Activated T-helper 1 cell treated with anti-CD3 and anti-CD28 coated beads, Interleukin-12 subunit alpha, Interleukin-12 subunit beta, Interleukin-2, Interleukin-4 antibody, amounts not matched to agents 30 ng/mL and 10 ng/mL and 1 ng/mL, durations not matched to agents 14 hours and 24 hours and 36 hours (primary cell): Measurements from ENCODE around the gene PCLO. TPM values are rescaled to one million over a fixed set of nuclear protein-coding genes. Genes with fewer than 3 reads are reported as not detected.

Experiments
- DNase-seq: peaks from one replicate; pipeline ENCODE4 v3.0.0; 2021; ENCODE audit warnings: low spot score
- H3K27ac Mint-ChIP-seq: one replicate; pipeline ENCODE4 v1.8.0; 2021; ENCODE audit warnings: mild to moderate bottlenecking, mixed read lengths
- H3K27me3 Mint-ChIP-seq: one replicate; pipeline ENCODE4 v1.8.0; 2022; ENCODE audit warnings: mild to moderate bottlenecking, moderate library complexity, mixed read lengths; ENCODE audit not compliant: insufficient read depth
- H3K36me3 Mint-ChIP-seq: one replicate; pipeline ENCODE4 v1.8.0; 2021; ENCODE audit warnings: low read depth, mixed read lengths
- H3K4me1 Mint-ChIP-seq: one replicate; pipeline ENCODE4 v1.8.0; 2021; ENCODE audit warnings: low read depth, mixed read lengths
- H3K4me3 Mint-ChIP-seq: one replicate; pipeline ENCODE4 v1.8.0; 2021; ENCODE audit warnings: mild to moderate bottlenecking, moderate library complexity, mixed read lengths
- H3K9me3 Mint-ChIP-seq: one replicate; pipeline ENCODE4 v1.8.0; 2021; ENCODE audit warnings: mixed read lengths
- intact Hi-C: fragments of 100-400 bp; cut with micrococcal nuclease; formaldehyde crosslinking; loops from one replicate; pipeline ENCODE4 v1.15.1; 2024
- total RNA-seq: library from RNA; stranded (reverse); gene quantifications from 2 replicates; pipeline ENCODE4 v1.2.3, GENCODE V29; 2022

Gene PCLO
- total RNA-seq, 1 donor from 2014 or later = not detected

DNA sequence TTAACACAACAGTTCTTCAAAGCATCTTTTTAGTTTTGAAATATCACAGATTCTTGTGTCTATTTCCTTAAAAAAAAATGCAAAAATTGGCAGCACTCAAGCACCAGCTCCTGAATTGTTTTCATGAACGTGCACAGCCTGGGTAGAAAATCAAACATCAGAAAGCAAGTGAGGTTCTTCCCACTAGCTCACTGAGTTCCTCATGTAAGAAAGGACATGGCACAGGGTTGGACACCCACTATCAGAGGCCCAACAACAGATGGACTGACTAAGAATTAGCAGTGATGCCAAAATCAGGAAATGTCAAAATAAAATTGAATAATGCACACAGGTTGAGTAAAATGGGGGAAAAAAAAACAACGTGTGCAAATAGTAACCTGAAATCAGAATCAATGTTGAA is 146.8 kb downstream of the PCLO start:
- no peaks in the 10 kb centered on the region for H3K4me1 Mint-ChIP-seq
- H3K4me3 Mint-ChIP-seq = no peak overlapping the region
- H3K36me3 Mint-ChIP-seq = no peaks in the 10 kb centered on the region
- intact Hi-C loops = no loop called here
- DNase-seq = no peak
- no peaks in the 10 kb centered on the region for H3K9me3 Mint-ChIP-seq
- no peaks in the 10 kb centered on the region for H3K27me3 Mint-ChIP-seq
- no peak overlapping the region for H3K27ac Mint-ChIP-seq

DNA sequence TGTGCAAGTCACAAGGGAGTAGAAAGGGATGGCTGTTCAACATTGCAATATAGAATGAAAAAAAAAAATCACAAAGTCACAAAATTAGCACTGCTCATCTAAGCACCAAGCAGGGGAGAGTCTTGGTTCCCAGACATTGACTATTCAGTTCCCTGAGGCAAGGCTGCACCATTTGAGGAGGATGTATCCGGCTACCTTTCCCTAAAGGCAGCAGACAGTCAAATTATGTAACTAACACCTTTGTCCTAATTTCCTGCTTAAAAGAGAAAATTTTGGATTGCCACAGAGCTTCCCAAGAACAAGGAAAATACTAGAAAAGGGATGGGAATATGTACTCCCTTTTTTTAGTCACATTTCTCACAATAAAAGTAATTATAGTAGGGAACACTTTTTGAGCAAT is 148.1 kb downstream of the PCLO start:
- H3K27me3 Mint-ChIP-seq = no peaks in the 10 kb centered on the region
- H3K4me3 Mint-ChIP-seq = no peak overlapping the region

DNA sequence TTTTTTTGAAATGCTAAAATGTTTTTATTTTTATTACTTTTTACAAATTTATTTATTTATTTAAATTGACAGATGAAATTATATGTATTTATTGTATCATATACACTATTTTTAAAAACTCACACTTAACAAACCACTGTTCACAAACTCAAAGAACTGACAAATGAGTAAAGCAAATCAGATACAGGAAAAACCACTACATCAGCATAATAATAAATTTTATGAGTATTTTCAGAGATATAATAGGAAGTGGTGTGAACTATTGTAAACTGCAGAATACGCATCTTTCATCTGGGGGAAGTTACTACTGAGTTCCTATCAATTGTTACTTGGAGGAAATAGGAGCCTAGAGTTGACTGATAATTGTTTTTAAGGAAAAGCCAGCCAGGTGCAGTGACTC is 150.7 kb downstream of the PCLO start:
- DNase-seq = no peak
- Mint-ChIP-seq H3K9me3 (no peaks in the 10 kb centered on the region), H3K27me3 (no peaks in the 10 kb centered on the region), H3K4me3 (no peak overlapping the region), H3K36me3 (no peaks in the 10 kb centered on the region), H3K27ac (no peak overlapping the region), H3K4me1 (no peaks in the 10 kb centered on the region)
- intact Hi-C loops = no loop called here

More for the DNA sequence above, 148.1 kb downstream of the PCLO start:
- Mint-ChIP-seq H3K36me3 (no peaks in the 10 kb centered on the region), H3K4me1 (no peaks in the 10 kb centered on the region), H3K27ac (no peak overlapping the region), H3K9me3 (no peaks in the 10 kb centered on the region)
- no peak for DNase-seq
- intact Hi-C loops = no loop called here

DNA sequence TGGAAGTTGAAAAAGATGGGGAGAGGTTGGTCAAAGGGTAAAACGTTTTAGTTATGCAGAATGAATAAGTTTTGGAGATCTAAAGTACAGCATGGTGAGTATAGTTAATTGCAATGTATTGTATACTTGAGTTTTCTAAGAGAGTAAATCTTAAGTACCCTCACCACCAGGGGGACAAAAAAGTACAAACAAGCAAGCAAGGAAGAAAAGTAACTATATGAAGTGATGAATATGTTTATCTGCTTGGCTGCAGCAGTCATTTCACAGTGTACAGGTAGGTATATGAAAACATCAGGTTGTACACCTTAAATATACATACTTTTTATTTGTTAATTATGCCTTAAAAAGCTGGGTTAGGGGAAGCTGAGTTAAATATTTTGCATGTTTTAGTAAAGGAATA is 157.3 kb downstream of the PCLO start:
- intact Hi-C loops = no loop called here
- H3K27ac Mint-ChIP-seq = no peak overlapping the region
- H3K27me3 Mint-ChIP-seq = no peaks in the 10 kb centered on the region
- no peaks in the 10 kb centered on the region for H3K36me3 Mint-ChIP-seq
- no peaks in the 10 kb centered on the region for H3K9me3 Mint-ChIP-seq
- no peak overlapping the region for H3K4me3 Mint-ChIP-seq
- no peaks in the 10 kb centered on the region for H3K4me1 Mint-ChIP-seq
- DNase-seq = no peak

DNA sequence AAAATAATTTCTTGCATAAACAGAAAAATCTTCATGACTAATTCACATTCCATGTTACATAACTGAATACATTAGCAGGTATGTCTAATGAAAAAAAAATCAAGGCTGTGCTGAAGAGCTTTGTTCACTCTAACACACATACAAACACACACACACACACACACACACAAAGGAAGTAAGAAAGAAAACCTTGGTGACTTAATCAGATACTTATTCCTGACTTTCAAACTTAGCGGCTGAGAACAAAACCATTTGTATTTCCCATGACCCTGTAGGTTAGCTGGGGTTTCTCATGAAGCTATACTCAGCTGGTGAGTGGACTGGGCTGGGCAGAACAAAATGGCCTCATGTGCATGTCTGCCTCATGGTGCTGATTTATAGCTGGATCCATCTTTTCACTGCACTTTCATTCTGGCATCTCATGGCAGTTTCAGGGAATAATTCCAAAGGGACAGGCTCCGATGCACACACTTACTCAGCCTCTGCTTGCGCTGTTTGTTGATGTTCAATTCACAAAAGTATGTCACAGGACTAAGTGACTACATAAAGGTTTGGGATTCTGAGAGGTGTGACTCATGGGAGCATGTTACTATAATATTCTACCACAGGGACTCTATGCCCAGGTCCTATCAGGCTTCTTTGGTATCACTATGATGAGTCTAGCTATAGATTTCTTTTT is 161.2 kb downstream of the PCLO start:
- intact Hi-C loops = no loop called here
- Mint-ChIP-seq H3K4me1 (no peaks in the 10 kb centered on the region), H3K27ac (no peak overlapping the region), H3K4me3 (no peak overlapping the region), H3K27me3 (no peaks in the 10 kb centered on the region), H3K9me3 (no peaks in the 10 kb centered on the region), H3K36me3 (no peaks in the 10 kb centered on the region)
- no peak for DNase-seq

DNA sequence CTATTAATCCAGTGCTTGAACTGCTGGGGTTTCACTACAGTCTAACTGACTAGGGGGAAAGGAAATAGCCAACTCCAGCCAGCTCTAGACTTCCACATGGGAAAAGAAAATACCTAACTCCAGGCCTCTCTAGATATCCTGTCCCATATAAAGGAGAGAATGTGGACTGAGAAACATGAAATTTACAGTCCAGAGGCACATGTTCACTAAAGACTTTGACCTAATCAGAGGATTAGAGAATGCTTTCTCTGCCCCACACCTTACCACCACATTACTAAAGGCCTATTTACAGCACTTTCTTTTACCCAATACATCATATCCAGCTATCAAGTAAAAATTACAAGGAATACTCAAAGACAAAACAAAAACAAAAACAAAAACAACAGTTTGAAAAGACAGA is 164.2 kb downstream of the PCLO start:
- Mint-ChIP-seq H3K36me3 (no peaks in the 10 kb centered on the region), H3K9me3 (no peaks in the 10 kb centered on the region), H3K27me3 (no peaks in the 10 kb centered on the region), H3K4me3 (no peak overlapping the region), H3K27ac (no peak overlapping the region), H3K4me1 (no peaks in the 10 kb centered on the region)
- intact Hi-C loops = no loop called here
- no peak for DNase-seq

DNA sequence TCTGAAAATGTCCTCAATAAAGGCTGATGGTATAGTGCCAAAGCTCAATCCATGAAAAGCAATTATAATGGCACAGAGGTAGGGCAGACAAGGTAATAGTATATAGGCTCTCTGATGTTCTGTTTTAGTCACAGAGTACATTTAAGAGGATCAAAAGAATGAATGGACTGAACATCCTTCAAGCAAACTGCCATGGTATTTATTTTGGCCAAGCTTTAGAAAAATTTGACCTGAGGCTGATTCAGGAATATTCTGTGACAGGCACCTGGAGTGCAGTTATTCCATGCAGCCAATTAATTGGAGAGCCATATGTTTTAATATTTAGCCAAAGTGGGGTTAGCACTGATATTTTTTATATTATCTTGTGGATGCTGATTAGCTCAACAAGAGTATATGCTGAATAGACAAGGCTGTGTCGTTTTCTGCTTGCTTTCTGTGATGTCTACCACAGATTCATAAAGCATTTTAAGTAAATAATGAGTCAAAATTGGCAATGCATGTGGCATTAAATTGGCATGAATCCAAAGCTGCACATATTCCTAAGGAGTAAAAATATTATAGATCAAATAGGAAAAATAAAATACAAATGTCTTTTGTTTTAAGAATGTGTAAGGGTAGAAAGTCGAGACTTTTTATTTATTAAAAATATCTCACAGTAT is 177.4 kb downstream of the PCLO start:
- Mint-ChIP-seq H3K4me1 (no peaks in the 10 kb centered on the region), H3K9me3 (no peaks in the 10 kb centered on the region)

DNA sequence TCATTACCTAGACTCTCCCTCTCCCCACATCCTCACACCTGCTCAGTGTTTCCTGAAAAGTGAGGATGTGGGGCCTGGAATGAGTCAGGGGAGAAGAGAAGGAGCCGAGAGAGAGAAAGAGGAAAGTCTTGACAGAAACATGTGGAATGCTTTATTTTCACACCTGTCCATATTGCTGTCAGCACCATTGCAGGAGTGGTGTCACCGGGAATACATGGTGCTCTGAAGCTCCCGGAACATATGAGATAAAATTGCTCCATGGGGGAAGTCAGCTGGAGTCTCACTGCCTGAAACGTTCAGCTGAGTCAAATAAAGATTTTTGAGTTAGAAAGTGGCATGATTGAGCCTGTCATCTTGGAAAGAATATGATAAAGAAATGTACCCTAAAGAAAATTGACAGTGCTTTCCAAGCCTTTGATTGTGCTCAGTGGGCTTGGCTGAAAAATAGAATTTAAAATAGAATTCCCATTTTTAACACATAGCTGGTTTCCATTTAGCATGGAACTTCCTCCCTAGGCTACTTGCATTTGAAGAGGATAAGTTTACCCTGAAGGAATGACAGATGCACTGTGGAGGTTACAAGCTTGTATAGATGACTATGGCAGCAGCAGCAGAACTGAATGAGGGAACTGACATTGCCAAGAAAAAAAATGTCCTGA is 182.4 kb downstream of the PCLO start:
- no peak for DNase-seq
- Mint-ChIP-seq H3K27me3 (no peaks in the 10 kb centered on the region), H3K4me3 (no peak overlapping the region), H3K36me3 (no peaks in the 10 kb centered on the region), H3K4me1 (no peaks in the 10 kb centered on the region), H3K27ac (no peak overlapping the region), H3K9me3 (no peaks in the 10 kb centered on the region)
- intact Hi-C loops = no loop called here

More for the DNA sequence above, 177.4 kb downstream of the PCLO start:
- Mint-ChIP-seq H3K36me3 (no peaks in the 10 kb centered on the region), H3K27me3 (no peaks in the 10 kb centered on the region), H3K27ac (no peak overlapping the region), H3K4me3 (no peak overlapping the region)
- no peak for DNase-seq
- intact Hi-C loops = no loop called here

DNA sequence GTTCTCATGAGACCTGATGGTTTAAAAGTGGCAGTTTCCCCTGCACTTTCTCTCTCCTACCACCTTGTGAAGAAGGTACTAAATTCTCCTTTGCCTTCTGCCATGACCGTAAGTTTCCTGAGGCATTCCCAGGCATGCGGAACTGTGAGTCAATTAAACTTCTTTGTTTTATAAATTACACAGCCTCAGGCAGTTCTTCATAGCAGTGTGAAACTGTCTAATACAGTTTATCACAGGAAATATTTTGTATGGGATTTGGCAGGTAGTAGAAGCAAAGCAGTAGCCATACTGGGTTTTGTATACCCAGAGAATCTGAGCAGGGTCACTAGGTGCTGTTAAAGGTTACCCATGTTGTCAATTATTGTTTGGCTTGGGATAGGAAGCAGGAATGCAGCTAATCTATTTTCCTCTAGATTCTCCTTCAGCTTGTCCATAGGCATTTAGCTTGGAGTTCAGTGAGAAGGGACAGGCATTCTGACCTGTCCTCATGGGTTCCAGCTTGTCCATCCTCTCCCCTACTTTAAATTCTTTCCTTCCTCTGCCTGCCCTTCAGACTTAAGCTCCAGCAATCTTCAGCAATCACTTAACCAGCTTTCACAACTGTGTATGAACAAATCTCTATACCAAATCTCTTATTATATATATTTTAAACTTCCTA is 186.7 kb downstream of the PCLO start:
- Mint-ChIP-seq H3K36me3 (no peaks in the 10 kb centered on the region), H3K27ac (no peak overlapping the region)

DNA sequence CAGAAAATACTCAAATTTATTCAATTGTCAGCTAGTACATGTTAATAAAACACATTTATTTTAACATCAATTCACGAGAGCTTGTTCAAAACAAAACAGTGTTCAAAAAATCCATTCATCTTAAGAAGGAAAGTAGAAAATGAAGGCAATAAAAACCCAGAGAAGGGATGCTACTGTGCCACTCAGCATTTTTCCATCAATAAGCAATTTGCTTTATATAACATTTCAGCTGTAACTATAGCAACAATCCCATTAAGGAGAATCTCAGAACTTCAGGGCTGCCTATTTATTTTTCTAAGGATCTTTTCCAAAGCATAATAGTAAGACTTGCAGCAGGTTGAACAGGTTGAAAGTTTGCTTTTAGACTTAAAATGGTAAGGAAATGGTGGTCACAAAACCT is 190.5 kb downstream of the PCLO start:
- Mint-ChIP-seq H3K27ac (no peak overlapping the region), H3K4me3 (no peak overlapping the region), H3K27me3 (no peaks in the 10 kb centered on the region), H3K36me3 (no peaks in the 10 kb centered on the region), H3K4me1 (no peaks in the 10 kb centered on the region), H3K9me3 (no peaks in the 10 kb centered on the region)
- intact Hi-C loops = no loop called here
- DNase-seq = no peak

More for the DNA sequence above, 186.7 kb downstream of the PCLO start:
- Mint-ChIP-seq H3K27me3 (no peaks in the 10 kb centered on the region), H3K4me1 (no peaks in the 10 kb centered on the region), H3K4me3 (no peak overlapping the region), H3K9me3 (no peaks in the 10 kb centered on the region)
- intact Hi-C loops = no loop called here
- no peak for DNase-seq

DNA sequence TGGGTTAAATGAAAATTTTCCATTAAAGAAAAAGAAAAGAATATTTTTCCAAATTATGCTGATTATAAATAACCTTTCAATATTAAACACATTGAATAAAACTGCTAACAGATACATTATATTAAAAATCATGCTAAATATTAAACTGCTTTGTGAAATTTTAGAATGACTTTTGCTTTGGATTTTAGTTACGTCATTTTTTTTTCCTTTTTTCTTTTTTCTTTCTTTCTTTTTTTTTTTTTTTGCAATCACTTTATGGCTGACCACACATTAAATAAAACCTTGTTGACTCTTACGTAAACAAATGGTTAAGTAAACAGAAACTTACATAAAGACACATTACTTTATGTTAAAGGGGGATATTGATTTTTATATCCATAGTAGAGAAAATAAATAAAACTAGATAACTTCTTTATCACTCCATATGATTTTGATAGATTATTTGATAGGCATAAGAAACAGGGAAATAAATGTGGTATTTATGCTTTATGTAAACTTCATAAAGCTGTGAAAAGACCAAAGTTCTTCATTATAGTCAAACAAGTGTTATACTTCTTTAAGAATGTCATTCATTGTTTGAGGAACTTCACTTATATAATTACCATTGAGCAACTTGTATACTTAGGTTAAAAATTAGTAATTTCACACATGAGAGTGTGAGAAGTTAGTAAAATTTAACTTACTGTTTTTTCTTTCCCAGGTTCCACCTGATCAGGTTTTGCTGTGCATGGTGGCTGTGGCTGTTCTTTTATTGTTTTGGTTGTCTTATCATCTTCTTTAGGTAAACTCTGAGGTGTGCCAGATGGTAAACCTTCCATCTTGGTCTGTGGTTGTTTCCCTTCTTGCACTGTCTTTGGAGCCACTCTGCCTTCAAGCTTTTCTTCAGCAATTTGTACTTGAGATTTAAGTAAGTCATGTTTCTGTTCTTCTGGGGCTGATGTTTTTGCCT is 197.3 kb downstream of the PCLO start:
- H3K27ac Mint-ChIP-seq = no peak overlapping the region
- H3K9me3 Mint-ChIP-seq = no peaks in the 10 kb centered on the region
- intact Hi-C loops = no loop called here
- no peaks in the 10 kb centered on the region for H3K36me3 Mint-ChIP-seq
- no peak overlapping the region for H3K4me3 Mint-ChIP-seq
- no peaks in the 10 kb centered on the region for H3K27me3 Mint-ChIP-seq
- no peaks in the 10 kb centered on the region for H3K4me1 Mint-ChIP-seq
- no peak for DNase-seq

DNA sequence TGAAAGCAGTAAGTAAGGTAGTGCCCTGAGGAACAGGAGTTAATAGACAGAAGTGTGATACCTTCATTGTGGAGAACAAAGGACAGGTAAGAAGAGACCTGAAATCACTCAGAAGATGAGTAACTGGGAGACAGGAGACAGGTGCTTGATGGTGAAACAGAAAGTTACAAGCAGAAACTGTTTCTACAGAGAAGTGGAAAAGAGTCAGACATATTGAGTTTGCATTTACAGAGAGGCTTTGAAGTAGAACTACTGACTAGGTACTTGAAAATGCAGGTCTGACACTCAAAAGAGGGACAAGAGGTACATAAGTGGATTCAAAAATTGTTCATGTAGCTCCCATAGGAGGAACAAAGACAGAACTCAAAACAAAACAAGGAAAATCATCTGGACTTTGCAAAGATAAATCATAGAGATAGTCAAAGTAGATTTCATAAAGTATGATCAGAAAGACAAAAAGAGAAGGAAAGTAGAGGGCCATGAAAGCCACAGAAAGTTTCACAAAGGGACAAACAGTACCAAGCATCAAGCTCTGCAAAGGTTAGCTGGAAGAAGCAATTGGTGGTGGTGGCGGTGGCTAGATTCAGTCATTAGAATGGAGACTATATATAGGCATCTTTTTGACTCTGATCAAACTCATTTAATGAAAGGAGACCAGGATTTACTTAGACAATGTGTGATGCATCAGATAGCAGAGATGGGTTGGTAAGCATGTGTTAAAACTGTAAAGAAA is 198.4 kb downstream of the PCLO start:
- H3K36me3 Mint-ChIP-seq = no peaks in the 10 kb centered on the region
- no peaks in the 10 kb centered on the region for H3K4me1 Mint-ChIP-seq
- H3K4me3 Mint-ChIP-seq = no peak overlapping the region
- no peaks in the 10 kb centered on the region for H3K9me3 Mint-ChIP-seq
- no peaks in the 10 kb centered on the region for H3K27me3 Mint-ChIP-seq
- intact Hi-C loops = no loop called here
- DNase-seq = no peak
- H3K27ac Mint-ChIP-seq = no peak overlapping the region
